Keratinocyte (primary cell): ENCODE measurements around the gene MRPS18C. TPM values are rescaled to one million over a fixed set of nuclear protein-coding genes. Genes with fewer than 3 reads are reported as not detected.

ENCODE experiments used
- DNase-seq: peaks from one replicate; pipeline ENCODE4 v3.0.0-alpha.2; 2011; ENCODE audit warnings: low read depth, missing footprints, low spot score
- FAIRE-seq: peaks from 2 replicates; lab custom pipeline; 2011; peaks lifted over from hg19 to GRCh38; lab: Jason Lieb, UNC
- H2AFZ ChIP-seq: 2 replicates; pipeline ENCODE4 v1.6.0; 2012; ENCODE audit warnings: low read length, control low read depth, inconsistent platforms; ENCODE audit not compliant: control insufficient read depth
- H3K27ac ChIP-seq: 2 replicates; pipeline ENCODE4 v1.5.1; 2011; ENCODE audit warnings: low read length; ENCODE audit not compliant: control insufficient read depth, insufficient read depth
- H3K27me3 ChIP-seq: 3 replicates; pipeline ENCODE4 v1.6.0; 2011; ENCODE audit warnings: low read length; ENCODE audit not compliant: control insufficient read depth, insufficient read depth; ENCODE audit errors: extremely low read depth
- H3K36me3 ChIP-seq, 2 experiments: 2 replicates in 1 of 2; 3 replicates in 1 of 2; pipeline ENCODE4 v1.5.1; 2011; ENCODE audit warnings: low read length in 2 of 2, mild to moderate bottlenecking in 1 of 2; ENCODE audit not compliant: control insufficient read depth in 2 of 2, insufficient read depth in 2 of 2; ENCODE audit errors: extremely low read depth in 1 of 2
- H3K4me1 ChIP-seq: 3 replicates; pipeline ENCODE4 v1.5.1; 2011; ENCODE audit warnings: low read length; ENCODE audit not compliant: control insufficient read depth, insufficient read depth; ENCODE audit errors: extremely low read depth
- H3K4me2 ChIP-seq: 3 replicates; pipeline ENCODE4 v1.6.0; 2011; ENCODE audit warnings: low read depth, low read length; ENCODE audit not compliant: control insufficient read depth, insufficient read depth; ENCODE audit errors: extremely low read depth
- H3K4me3 ChIP-seq, 3 experiments: fragments of 200-600 bp in 1 of 3; sonication (generic) in 1 of 3; 2 replicates in 2 of 3; 3 replicates in 1 of 3; pipeline ENCODE4 v1.5.1; 2011 to 2016; ENCODE audit warnings: low read length in 3 of 3, mild to moderate bottlenecking in 3 of 3, control low read depth in 2 of 3, inconsistent platforms in 1 of 3, low read depth in 1 of 3, mixed read lengths in 1 of 3, mixed run types in 1 of 3, moderate library complexity in 1 of 3; ENCODE audit not compliant: control insufficient read depth in 2 of 3, insufficient read depth in 2 of 3; ENCODE audit errors: extremely low read depth in 1 of 3
- H3K79me2 ChIP-seq: 2 replicates; pipeline ENCODE4 v1.6.0; 2012; ENCODE audit warnings: low read length; ENCODE audit not compliant: control insufficient read depth, insufficient read depth
- H3K9ac ChIP-seq: 3 replicates; pipeline ENCODE4 v1.6.0; 2011; ENCODE audit warnings: low read length; ENCODE audit not compliant: control insufficient read depth, insufficient read depth; ENCODE audit errors: extremely low read depth
- H3K9me1 ChIP-seq: 3 replicates; pipeline ENCODE4 v1.6.0; 2011; ENCODE audit warnings: low read length; ENCODE audit not compliant: control insufficient read depth, insufficient read depth; ENCODE audit errors: extremely low read depth
- H3K9me3 ChIP-seq: 2 replicates; pipeline ENCODE4 v1.5.1; 2012; ENCODE audit warnings: low read depth, low read length; ENCODE audit not compliant: control insufficient read depth
- H4K20me1 ChIP-seq: 3 replicates; pipeline ENCODE4 v1.6.0; 2011; ENCODE audit warnings: low read length; ENCODE audit not compliant: control insufficient read depth, insufficient read depth; ENCODE audit errors: extremely low read depth
- CTCF ChIP-seq, 3 experiments: IDR thresholded peaks in 1 of 3; conservative IDR thresholded peaks in 1 of 3; optimal IDR thresholded peaks in 1 of 3; 2 replicates in 2 of 3; 3 replicates in 1 of 3; pipeline versions ENCODE3 to v1.5.1; 2011; ENCODE audit warnings: low read length in 3 of 3, mild to moderate bottlenecking in 3 of 3, moderate library complexity in 2 of 3, control low read depth in 1 of 3, inconsistent platforms in 1 of 3; ENCODE audit not compliant: insufficient read depth in 2 of 3; ENCODE audit errors: extremely low read depth in 1 of 3
- EZH2 ChIP-seq: IDR thresholded peaks from one replicate; pipeline ENCODE4 v1.6.1; 2012; ENCODE audit warnings: inconsistent platforms, mild to moderate bottlenecking, low read length, moderate library complexity
- dilution Hi-C: fragments of 300-500 bp; cut with MboI; formaldehyde crosslinking; loops from one replicate; pipeline ENCODE4 v1.7.0; 2020; ENCODE audit warnings: low sequenced_read_pairs; ENCODE audit not compliant: extremely low pct_ligation_motif_present
- polyA plus RNA-seq, 5 experiments: library from polyadenylated mRNA; depleted of rRNA in 3 of 5; stranded (reverse) in 3 of 5; stranded (forward) in 1 of 5; unstranded in 1 of 5; fragments of >200 nt; gene quantifications; 1 replicate in 1 of 5; 2 replicates in 3 of 5; 3 replicates in 1 of 5; pipeline versions ENCODE4 v1.2.1 to v1.2.3, GENCODE V29; 2011 to 2012; ENCODE audit warnings: missing spikeins in 2 of 5, low read depth in 1 of 5, low replicate concordance in 1 of 5

The MRPS18C gene
- polyA plus RNA-seq, 1 donor (not counting 4 experiments of a cell fraction or from before 2014, with no cell fraction given): 55.4 TPM

GRCh38 chr4:83486457-83487129 is 30.7 kb downstream of the MRPS18C start:
- DNase-seq (no peak), FAIRE-seq (no peak)
- TF ChIP-seq CTCF (optimal IDR thresholded peaks at IDR 0.05 in 1 of 3, IDR thresholded peaks at IDR 0.05 in 1 of 3, conservative IDR thresholded peaks at IDR 0.05 in 1 of 3; ENCODE audit: extremely low read depth in 1 of 3, insufficient read depth in 2 of 3, low read length in 3 of 3) (no peak), EZH2 (no peak)
- Histone ChIP-seq H3K9me1 (no peaks in the 10 kb centered on the region), H3K4me2 (no peak overlapping the region), H3K27me3 (no peaks in the 10 kb centered on the region), H3K27ac (no peak overlapping the region), H2AFZ (no peak overlapping the region), H3K9me3 (no peaks in the 10 kb centered on the region), H3K9ac (no peak overlapping the region), H4K20me1 (no peaks in the 10 kb centered on the region), H3K4me1 (peaks cover 18% of the 10 kb centered on the region), H3K36me3 (no peaks in the 10 kb centered on the region), H3K4me3 (no peak overlapping the region), H3K79me2 (no peaks in the 10 kb centered on the region)
- dilution Hi-C loops: no loop called here

GRCh38 chr4:83489711-83490326 is 34.0 kb downstream of the MRPS18C start:
- FAIRE-seq: no peak
- H4K20me1 ChIP-seq: no peaks in the 10 kb centered on the region
- H3K9me1 ChIP-seq: no peaks in the 10 kb centered on the region
- TF ChIP-seq EZH2 (no peak), CTCF (optimal IDR thresholded peaks at IDR 0.05 in 1 of 3, IDR thresholded peaks at IDR 0.05 in 1 of 3, conservative IDR thresholded peaks at IDR 0.05 in 1 of 3; ENCODE audit: extremely low read depth in 1 of 3, insufficient read depth in 2 of 3, low read length in 3 of 3) (peak in 1 of 3 experiments; percentile 7)
- H3K36me3 ChIP-seq: no peaks in the 10 kb centered on the region
- H3K9ac ChIP-seq: no peak overlapping the region
- H3K4me2 ChIP-seq: no peak overlapping the region
- H2AFZ ChIP-seq: peak overlapping the region; percentile 4
- H3K27me3 ChIP-seq: no peaks in the 10 kb centered on the region
- no peaks in the 10 kb centered on the region for H3K79me2 ChIP-seq
- DNase-seq: no peak
- dilution Hi-C loops: no loop called here
- no peaks in the 10 kb centered on the region for H3K9me3 ChIP-seq
- no peak overlapping the region for H3K4me3 ChIP-seq
- H3K27ac ChIP-seq: no peak overlapping the region
- peaks cover 11% of the 10 kb centered on the region for H3K4me1 ChIP-seq
